HCT116 (cell line): ENCODE results near the gene SERPINA3. TPM values are rescaled to one million over a fixed set of nuclear protein-coding genes. Genes with fewer than 3 reads are reported as not detected.

ENCODE experiments used
- ATAC-seq: fragments of 200-7000 bp; cut with Tn5 transposase; 2 replicates; pipeline ENCODE4 v1.9.1; 2020; ENCODE audit warnings: mild to moderate bottlenecking, moderate library complexity
- BruUV-seq: library from RNA; stranded (reverse); fragments of 400-500 nt; replicated peaks from 2 replicates; lab custom pipeline; 2021; lab: Mats Ljungman, UMichigan
- CTCF ChIA-PET: fragments of 300-600 bp; sonication (Branson Sonifier 250); formaldehyde crosslinking; loops from one replicate; lab custom pipeline; 2021; ENCODE audit warnings: antibody characterized with exemption; lab: Charles Lee
- POLR2A ChIA-PET: fragments of 300-600, 350-600 bp; sonication (Branson Sonifier 250); formaldehyde crosslinking; loops from one replicate; lab custom pipeline; 2021; ENCODE audit warnings: antibody characterized with exemption; lab: Charles Lee
- RAD21 ChIA-PET, 2 experiments: fragments of 300-600 bp; sonication (Branson Sonifier 250); formaldehyde crosslinking; loops; one replicate each; lab custom pipeline; 2023; ENCODE audit warnings: low total read pairs in 2 of 2; ENCODE audit not compliant: uncharacterized antibody in 2 of 2, unreplicated experiment in 2 of 2, low non-redundant PET in 1 of 2; lab: Charles Lee
- DNase-seq: peaks from one replicate; pipeline ENCODE4 v3.0.0-alpha.2; 2010; ENCODE audit warnings: low read depth, low spot score
- H2AFZ ChIP-seq: fragments of 200-600 bp; shearing (Covaris generic), sonication (generic); 2 replicates; pipeline ENCODE4 v1.6.1; 2017; ENCODE audit warnings: low read depth, mixed run types, mixed read lengths, antibody characterized with exemption, low read length; ENCODE audit not compliant: poor library complexity, severe bottlenecking
- H3K27ac ChIP-seq: 2 replicates; pipeline ENCODE4 v1.5.1; 2012; ENCODE audit warnings: low read depth, low read length
- H3K27me3 ChIP-seq: fragments of 200-600 bp; sonication (generic); 2 replicates; pipeline ENCODE4 v1.6.1; 2016; ENCODE audit warnings: mixed run types, low read length, mixed read lengths; ENCODE audit not compliant: insufficient read depth
- H3K36me3 ChIP-seq, 2 experiments: fragments of 200-500 bp in 1 of 2; fragments of 200-600 bp in 1 of 2; sonication (Bioruptor generic) in 1 of 2; sonication (generic) in 1 of 2; 2 replicates each; pipeline versions ENCODE4 v1.5.1 to v1.6.1; 2014 to 2016; ENCODE audit warnings: low read length in 2 of 2, inconsistent platforms in 1 of 2, mixed read lengths in 1 of 2, mixed run types in 1 of 2; ENCODE audit not compliant: insufficient read depth in 2 of 2, control insufficient read depth in 1 of 2
- H3K4me1 ChIP-seq, 2 experiments: fragments of 200-600 bp in 1 of 2; sonication (generic) in 1 of 2; 2 replicates each; pipeline versions ENCODE4 v1.5.1 to v1.6.1; 2012 to 2017; ENCODE audit warnings: low read length in 2 of 2, inconsistent platforms in 1 of 2, mild to moderate bottlenecking in 1 of 2, mixed read lengths in 1 of 2, mixed run types in 1 of 2, moderate library complexity in 1 of 2; ENCODE audit not compliant: insufficient read depth in 2 of 2, control insufficient read depth in 1 of 2
- H3K4me2 ChIP-seq: fragments of 200-600 bp; sonication (generic); 2 replicates; pipeline ENCODE4 v1.6.1; 2017; ENCODE audit warnings: mixed run types, low read length, mixed read lengths
- H3K4me3 ChIP-seq, 2 experiments: fragments of 200-600 bp in 1 of 2; sonication (generic) in 1 of 2; replicated peaks in 1 of 2; 2 replicates each; pipeline ENCODE4 v1.5.1; 2011 to 2016; ENCODE audit warnings: low read length in 2 of 2, control low read depth in 1 of 2, low read depth in 1 of 2, mild to moderate bottlenecking in 1 of 2, mixed read lengths in 1 of 2, mixed run types in 1 of 2
- H3K79me2 ChIP-seq: fragments of 200-600 bp; sonication (generic); 2 replicates; pipeline ENCODE4 v1.6.1; 2017; ENCODE audit warnings: mild to moderate bottlenecking, mixed run types, low read length, moderate library complexity, mixed read lengths; ENCODE audit not compliant: insufficient read depth
- H3K9ac ChIP-seq: fragments of 200-600 bp; sonication (generic); 2 replicates; pipeline ENCODE4 v1.6.1; 2016; ENCODE audit warnings: low read length, mixed read lengths
- H3K9me2 ChIP-seq: fragments of 200-600 bp; sonication (generic), shearing (Covaris generic); 2 replicates; pipeline ENCODE4 v1.6.1; 2017; ENCODE audit warnings: mixed run types, mild to moderate bottlenecking, moderate library complexity; ENCODE audit not compliant: insufficient read depth
- H3K9me3 ChIP-seq, 2 experiments: fragments of 200-500 bp in 1 of 2; fragments of 200-600 bp in 1 of 2; sonication (Bioruptor generic) in 1 of 2; sonication (generic) in 1 of 2; 2 replicates each; pipeline ENCODE4 v1.6.1; 2014 to 2017; ENCODE audit warnings: low read length in 2 of 2, mixed read lengths in 2 of 2, inconsistent platforms in 1 of 2, low read depth in 1 of 2, mild to moderate bottlenecking in 1 of 2, mixed run types in 1 of 2, moderate library complexity in 1 of 2; ENCODE audit not compliant: control insufficient read depth in 1 of 2, insufficient read depth in 1 of 2
- H4K20me1 ChIP-seq: fragments of 200-600 bp; sonication (generic), shearing (Covaris generic); 2 replicates; pipeline ENCODE4 v1.6.1; 2017; ENCODE audit warnings: mixed run types, mild to moderate bottlenecking, moderate library complexity; ENCODE audit not compliant: insufficient read depth
- CTCF ChIP-seq, 3 experiments: fragments of 200-600 bp in 1 of 3; sonication (generic) in 1 of 3; IDR thresholded peaks in 2 of 3; conservative IDR thresholded peaks in 1 of 3; 2 replicates each; pipeline ENCODE4 v1.5.1; 2012 to 2017; ENCODE audit warnings: low read depth in 2 of 3, low read length in 2 of 3, antibody characterized with exemption in 1 of 3, borderline replicate concordance in 1 of 3, control low read depth in 1 of 3, mild to moderate bottlenecking in 1 of 3, mixed read lengths in 1 of 3, mixed run types in 1 of 3, moderate library complexity in 1 of 3; ENCODE audit not compliant: insufficient read depth in 1 of 3
- ELF1 ChIP-seq: IDR thresholded peaks from 2 replicates; pipeline ENCODE4 v1.6.1; 2012; ENCODE audit warnings: low read depth, borderline replicate concordance
- EZH2phosphoT487 ChIP-seq: fragments of 200-600 bp; IDR thresholded peaks from 2 replicates; pipeline ENCODE4 v1.6.1; 2018; ENCODE audit warnings: antibody characterized with exemption, borderline replicate concordance
- FOSL1 ChIP-seq: IDR thresholded peaks from 2 replicates; pipeline ENCODE4 v1.6.1; 2012; ENCODE audit warnings: low read depth
- JUND ChIP-seq: IDR thresholded peaks from 2 replicates; pipeline ENCODE4 v1.6.1; 2012
- POLR2A ChIP-seq: IDR thresholded peaks from 2 replicates; pipeline ENCODE4 v1.7.0; 2011; ENCODE audit warnings: borderline replicate concordance; ENCODE audit not compliant: insufficient read depth, insufficient read length; ENCODE audit errors: extremely low read depth
- REST ChIP-seq: IDR thresholded peaks from 2 replicates; pipeline ENCODE4 v1.6.1; 2012; ENCODE audit warnings: low read depth
- SIN3A ChIP-seq: IDR thresholded peaks from 2 replicates; pipeline ENCODE4 v1.6.1; 2012; ENCODE audit warnings: low read depth
- TCF7L2 ChIP-seq: IDR thresholded peaks from 2 replicates; pipeline ENCODE4 v1.7.0; 2011; ENCODE audit warnings: borderline replicate concordance, inconsistent platforms; ENCODE audit not compliant: insufficient read depth, insufficient read length; ENCODE audit errors: extremely low read depth
- YY1 ChIP-seq: IDR thresholded peaks from 2 replicates; pipeline ENCODE4 v1.6.1; 2011; ENCODE audit warnings: low read length, low read depth, moderate library complexity, mild to moderate bottlenecking; ENCODE audit not compliant: insufficient replicate concordance; ENCODE audit errors: extremely low read depth
- intact Hi-C: fragments of 100-400 bp; cut with micrococcal nuclease; formaldehyde crosslinking; loops from 2 replicates; pipeline ENCODE4 v1.10.0; 2022
- total RNA-seq: library from RNA; stranded (reverse); gene quantifications from one replicate; pipeline ENCODE4 v1.2.1, GENCODE V29; 2021; ENCODE audit not compliant: unreplicated experiment

Gene SERPINA3
- total RNA-seq, 1 experiment from 2014 or later: 4.3 TPM

GRCh38 chr14:94644102-94644535, 31.9 kb downstream of the SERPINA3 start:
- no TSS peak for BruUV-seq
- CTCF ChIA-PET: no interaction called here
- TF ChIP-seq JUND: no peak
- TF ChIP-seq ELF1: no peak
- TF ChIP-seq YY1: no peak
- TF ChIP-seq EZH2phosphoT487: no peak
- TF ChIP-seq TCF7L2: no peak
- TF ChIP-seq CTCF (IDR thresholded peaks at IDR 0.05 in 2 of 3, conservative IDR thresholded peaks at IDR 0.05 in 1 of 3; ENCODE audit: borderline replicate concordance in 1 of 3, insufficient read depth in 1 of 3, low read depth in 2 of 3, low read length in 2 of 3): no peak
- no peak for TF ChIP-seq REST
- no peak for TF ChIP-seq POLR2A
- no peak for TF ChIP-seq FOSL1
- TF ChIP-seq SIN3A: no peak
- TF ChIP-seq, all 23 proteins: peak for 0
- H3K4me1 ChIP-seq: peaks cover 4 to 22% of the 10 kb centered on the region in 2 experiments; a peak in 3 of 4 replicates
- H3K9me3 ChIP-seq: peaks cover 3 to 7% of the 10 kb centered on the region in 2 experiments; a peak in 1 of 4 replicates
- ChIA-PET POLR2A (no interaction called here), RAD21 (no interaction called here)
- no peaks in the 10 kb centered on the region for H3K9me2 ChIP-seq
- DNase-seq (no peak), ATAC-seq (no peak)
- no peaks in the 10 kb centered on the region for H3K27me3 ChIP-seq
- H3K4me3 ChIP-seq: no peak overlapping the region
- intact Hi-C loops: no loop called here
- H3K27ac ChIP-seq: no peak overlapping the region
- H2AFZ ChIP-seq: no peak overlapping the region
- no peaks in the 10 kb centered on the region for H3K79me2 ChIP-seq
- no peaks in the 10 kb centered on the region for H4K20me1 ChIP-seq
- H3K4me2 ChIP-seq: no peak overlapping the region
- H3K9ac ChIP-seq: no peak overlapping the region
- H3K36me3 ChIP-seq: no peaks in the 10 kb centered on the region
